Activated CD4-positive, alpha-beta T cell treated with anti-CD3 and anti-CD28 coated beads for 4 hours (primary cell): ENCODE results near the gene KPRP.

Experiments
- DNase-seq, 2 donors: peaks; one replicate each; pipeline ENCODE4 v3.0.0-alpha.2; 2020

The KPRP gene

GRCh38 chr1:152757747-152758146, at the start of gene KPRP:
TSS of gene KPRP (plus strand) at chr1:152758025. CDS start at chr1:152759589, 1,564 bp downstream.
- no peak for DNase-seq

GRCh38 chr1:152718238-152718637, 39.6 kb upstream of the KPRP start:
- no peak for DNase-seq

- no peak for DNase-seq
Observed at GRCh38 chr1:152725261-152725660, 32.6 kb upstream of the KPRP start.

- DNase-seq = no peak
Observed at GRCh38 chr1:152728986-152729385, 28.8 kb upstream of the KPRP start.

GRCh38 chr1:152735648-152736047, 22.2 kb upstream of the KPRP start:
- DNase-seq = no peak

GRCh38 chr1:152737997-152738396, 19.8 kb upstream of the KPRP start:
- DNase-seq = no peak

- DNase-seq = no peak
Observed at GRCh38 chr1:152739841-152740240, 18.0 kb upstream of the KPRP start.

- DNase-seq = no peak
Observed at GRCh38 chr1:152741656-152742055, 16.2 kb upstream of the KPRP start.

GRCh38 chr1:152743371-152744145, 14.3 kb upstream of the KPRP start:
- no peak for DNase-seq

- no peak for DNase-seq
Observed at GRCh38 chr1:152745289-152745704, 12.5 kb upstream of the KPRP start.

GRCh38 chr1:152745765-152746444, 11.9 kb upstream of the KPRP start:
- DNase-seq = no peak

GRCh38 chr1:152747831-152748230, 10.0 kb upstream of the KPRP start:
- DNase-seq = no peak

- DNase-seq = no peak
Observed at GRCh38 chr1:152752225-152752624, 5.6 kb upstream of the KPRP start.

GRCh38 chr1:152753586-152753985, 4.2 kb upstream of the KPRP start:
- DNase-seq = no peak

GRCh38 chr1:152756872-152757271, 953 bp upstream of the KPRP start:
- no peak for DNase-seq

- no peak for DNase-seq
Observed at GRCh38 chr1:152758636-152759035, 811 bp downstream of the KPRP start.

- DNase-seq = no peak
Observed at GRCh38 chr1:152759453-152760173, 1.8 kb downstream of the KPRP start.

- DNase-seq = no peak
Observed at GRCh38 chr1:152760551-152761190, 2.8 kb downstream of the KPRP start.

- no peak for DNase-seq
Observed at GRCh38 chr1:152761609-152762213, 3.9 kb downstream of the KPRP start.

GRCh38 chr1:152768847-152769533, 11.2 kb downstream of the KPRP start:
- no peak for DNase-seq

GRCh38 chr1:152770411-152770810, 12.6 kb downstream of the KPRP start:
- no peak for DNase-seq

GRCh38 chr1:152774875-152775274, 17.1 kb downstream of the KPRP start, which contains the start of gene LCE1F:
TSS of gene LCE1F (plus strand) at chr1:152775140. CDS start at chr1:152776372, 1,232 bp downstream.
- DNase-seq = no peak
